DMS 273 (cell line): Measurements from ENCODE around the gene PYY.
"Not testable (repeated sequence)": the region's sequence is repeated elsewhere in the genome, so short reads cannot be mapped to it uniquely, and the experiment has no call there.

Source experiments
- DNase-seq: peaks from one replicate; lab custom pipeline; 2025; ENCODE audit not compliant: unreplicated experiment; lab: John Stamatoyannopoulos, UW

The PYY gene

GRCh38 chr17:43979011-43979410 is 25.3 kb upstream of the PYY start:
- DNase-seq: no peak

GRCh38 chr17:43978078-43978477 is 24.3 kb upstream of the PYY start:
- no peak for DNase-seq

- DNase-seq: no peak
These were observed 23.5 kb upstream of the PYY start for GRCh38 chr17:43976963-43977837.

GRCh38 chr17:43975898-43976297 is 22.2 kb upstream of the PYY start:
- no peak for DNase-seq

GRCh38 chr17:43974382-43975266 is 20.9 kb upstream of the PYY start:
- DNase-seq: no peak

GRCh38 chr17:43972444-43973212 is 18.9 kb upstream of the PYY start:
- not testable (repeated sequence) for DNase-seq

GRCh38 chr17:43971436-43971835 is 17.7 kb upstream of the PYY start:
- not testable (repeated sequence) for DNase-seq

- DNase-seq: no peak
These were observed 16.6 kb upstream of the PYY start for GRCh38 chr17:43970366-43970765.

GRCh38 chr17:43967251-43967875 is 13.6 kb upstream of the PYY start:
- DNase-seq: no peak

- DNase-seq: no peak
These were observed 12.5 kb upstream of the PYY start for GRCh38 chr17:43966276-43966675.

GRCh38 chr17:43962479-43962878 is 8.7 kb upstream of the PYY start:
- DNase-seq: no peak

- no peak for DNase-seq
These were observed 8.2 kb upstream of the PYY start for GRCh38 chr17:43961954-43962353.

GRCh38 chr17:43961292-43961691 is 7.6 kb upstream of the PYY start:
- not testable (repeated sequence) for DNase-seq

- no peak for DNase-seq
These were observed 5.1 kb upstream of the PYY start for GRCh38 chr17:43958748-43959352.

- no peak for DNase-seq
These were observed 2.5 kb upstream of the PYY start for GRCh38 chr17:43956222-43956621.

- DNase-seq: peak; percentile 48
These were observed 745 bp downstream of the PYY start for GRCh38 chr17:43952724-43953666.

GRCh38 chr17:43952351-43952723 is 1.4 kb downstream of the PYY start:
- DNase-seq: no peak

GRCh38 chr17:43951750-43952149 is 2.0 kb downstream of the PYY start:
- no peak for DNase-seq

GRCh38 chr17:43950554-43950953 is 3.2 kb downstream of the PYY start:
- no peak for DNase-seq
